MCF 10A (cell line): Measurements from ENCODE around the gene A2M. TPM values are rescaled to one million over a fixed set of nuclear protein-coding genes. Genes with fewer than 3 reads are reported as not detected.

Source experiments
- BruUV-seq: library from RNA; stranded (reverse); fragments of 400-500 nt; replicated peaks from 2 replicates; lab custom pipeline; 2021; lab: Mats Ljungman, UMichigan
- CTCF ChIA-PET: fragments of 300-600 bp; sonication (Branson Sonifier 250); formaldehyde crosslinking; extraction: SDS; loops from one replicate; lab custom pipeline; 2021; ENCODE audit warnings: antibody characterized with exemption, inconsistent platforms; lab: Yijun Ruan, JAX
- POLR2A ChIA-PET: fragments of 300-600, 350-650 bp; sonication (Branson Sonifier 250); formaldehyde crosslinking; extraction: SDS; loops from one replicate; lab custom pipeline; 2020; ENCODE audit warnings: antibody characterized with exemption, inconsistent platforms; lab: Yijun Ruan, JAX
- DNase-seq: peaks from one replicate; pipeline ENCODE4 v3.0.0-alpha.2; 2018; ENCODE audit not compliant: unreplicated experiment
- H3K27ac Mint-ChIP-seq: one replicate; pipeline ENCODE4 v1.8.0; 2022; ENCODE audit warnings: mild to moderate bottlenecking, low read depth, mixed read lengths; ENCODE audit not compliant: unreplicated experiment
- H3K27me3 Mint-ChIP-seq: one replicate; pipeline ENCODE4 v1.8.0; 2022; ENCODE audit warnings: mixed read lengths; ENCODE audit not compliant: insufficient read depth, unreplicated experiment
- H3K36me3 Mint-ChIP-seq: one replicate; pipeline ENCODE4 v1.8.0; 2022; ENCODE audit warnings: mild to moderate bottlenecking, moderate library complexity, mixed read lengths; ENCODE audit not compliant: insufficient read depth, unreplicated experiment
- H3K4me1 Mint-ChIP-seq: one replicate; pipeline ENCODE4 v1.8.0; 2022; ENCODE audit warnings: mixed read lengths; ENCODE audit not compliant: insufficient read depth, unreplicated experiment
- H3K4me3 Mint-ChIP-seq: one replicate; pipeline ENCODE4 v1.8.0; 2022; ENCODE audit warnings: mild to moderate bottlenecking, moderate library complexity, mixed read lengths; ENCODE audit not compliant: unreplicated experiment
- H3K9me3 Mint-ChIP-seq: one replicate; pipeline ENCODE4 v1.8.0; 2022; ENCODE audit warnings: mixed read lengths; ENCODE audit not compliant: unreplicated experiment
- CTCF ChIP-seq: fragments of 200-600 bp; IDR thresholded peaks from one replicate; pipeline ENCODE4 v1.8.0; 2022; ENCODE audit warnings: antibody characterized with exemption, mild to moderate bottlenecking; ENCODE audit not compliant: unreplicated experiment
- intact Hi-C: fragments of 100-400 bp; cut with micrococcal nuclease; formaldehyde crosslinking; loops from 2 replicates; pipeline ENCODE4 v1.14.1; 2022
- total RNA-seq: library from RNA; stranded (reverse); gene quantifications from 2 replicates; pipeline ENCODE4 v1.2.3, GENCODE V29; 2022

A2M gene
- total RNA-seq, 1 experiment from 2014 or later: not detected

GRCh38 chr12:9109737-9110491 lies 5.8 kb downstream of the A2M start:
- no TSS peak for BruUV-seq

GRCh38 chr12:9109213-9109522 lies 6.6 kb downstream of the A2M start:
- Mint-ChIP-seq H3K36me3 (no peaks in the 10 kb centered on the region), H3K4me3 (no peak overlapping the region), H3K9me3 (no peaks in the 10 kb centered on the region), H3K27ac (no peak overlapping the region), H3K27me3 (no peaks in the 10 kb centered on the region), H3K4me1 (no peaks in the 10 kb centered on the region)
- DNase-seq: no peak
- POLR2A ChIA-PET: no interaction called here
- no peak for TF ChIP-seq CTCF
- intact Hi-C loops: no loop called here
- no TSS peak for BruUV-seq
- CTCF ChIA-PET: no interaction called here

More at GRCh38 chr12:9109737-9110491, 5.8 kb downstream of the A2M start:
- Mint-ChIP-seq H3K4me3 (no peak overlapping the region), H3K36me3 (no peaks in the 10 kb centered on the region), H3K9me3 (no peaks in the 10 kb centered on the region), H3K27me3 (no peaks in the 10 kb centered on the region), H3K27ac (no peak overlapping the region), H3K4me1 (no peaks in the 10 kb centered on the region)
- TF ChIP-seq CTCF: no peak
- no peak for DNase-seq
- POLR2A ChIA-PET: no interaction called here
- CTCF ChIA-PET: no interaction called here
- intact Hi-C loops: no loop called here

DNA sequence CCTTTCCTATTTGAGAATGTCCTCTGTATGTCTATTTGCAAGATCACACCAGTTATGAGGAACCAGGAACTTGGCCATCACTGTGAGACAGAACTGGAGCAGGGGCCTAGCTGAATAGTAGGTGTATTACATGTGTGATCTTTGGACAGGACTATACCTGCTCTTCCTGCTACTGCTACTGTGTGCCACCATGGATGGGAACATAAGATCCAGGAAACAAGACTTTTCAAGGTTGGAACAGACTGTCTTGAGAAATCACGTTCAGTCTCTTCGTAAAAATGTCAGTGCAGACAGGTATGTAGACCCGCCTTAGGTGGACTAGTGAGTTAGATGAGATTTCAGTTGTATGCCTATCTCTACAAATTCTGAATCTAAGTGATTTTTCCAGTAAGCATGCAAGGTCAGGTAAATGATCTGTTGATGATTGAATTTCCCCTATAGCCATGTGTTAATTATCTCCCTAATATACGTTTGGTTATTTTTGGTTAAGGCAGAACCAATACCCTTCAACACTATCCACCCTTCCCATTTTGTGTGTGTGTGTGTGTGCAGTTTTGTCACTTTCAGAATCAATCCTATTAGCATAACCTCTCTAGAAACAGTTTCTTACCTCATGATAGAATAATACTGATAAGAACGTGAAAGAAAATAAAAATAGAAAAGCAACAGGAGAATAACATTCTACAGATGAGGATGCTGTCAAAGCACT lies 7.1 kb downstream of the A2M start:
- Mint-ChIP-seq H3K27ac (no peak overlapping the region), H3K4me1 (no peaks in the 10 kb centered on the region)
- CTCF ChIA-PET: no interaction called here

More for the DNA sequence above, 7.1 kb downstream of the A2M start:
- POLR2A ChIA-PET: no interaction called here
- Mint-ChIP-seq H3K36me3 (no peaks in the 10 kb centered on the region), H3K4me3 (no peak overlapping the region), H3K27me3 (no peaks in the 10 kb centered on the region), H3K9me3 (no peaks in the 10 kb centered on the region)
- intact Hi-C loops: no loop called here
- no peak for DNase-seq
- no TSS peak for BruUV-seq
- no peak for TF ChIP-seq CTCF
